ENCODE measurements around the gene GPR137B. TPM values are rescaled to one million over a fixed set of nuclear protein-coding genes. Genes with fewer than 3 reads are reported as not detected.
"Not testable (repeated sequence)": the region's sequence is repeated elsewhere in the genome, so short reads cannot be mapped to it uniquely, and the experiment has no call there.

GPR137B gene
- total RNA-seq, 2 donors from 2014 or later: 4.5 to 7.7 TPM

DNA sequence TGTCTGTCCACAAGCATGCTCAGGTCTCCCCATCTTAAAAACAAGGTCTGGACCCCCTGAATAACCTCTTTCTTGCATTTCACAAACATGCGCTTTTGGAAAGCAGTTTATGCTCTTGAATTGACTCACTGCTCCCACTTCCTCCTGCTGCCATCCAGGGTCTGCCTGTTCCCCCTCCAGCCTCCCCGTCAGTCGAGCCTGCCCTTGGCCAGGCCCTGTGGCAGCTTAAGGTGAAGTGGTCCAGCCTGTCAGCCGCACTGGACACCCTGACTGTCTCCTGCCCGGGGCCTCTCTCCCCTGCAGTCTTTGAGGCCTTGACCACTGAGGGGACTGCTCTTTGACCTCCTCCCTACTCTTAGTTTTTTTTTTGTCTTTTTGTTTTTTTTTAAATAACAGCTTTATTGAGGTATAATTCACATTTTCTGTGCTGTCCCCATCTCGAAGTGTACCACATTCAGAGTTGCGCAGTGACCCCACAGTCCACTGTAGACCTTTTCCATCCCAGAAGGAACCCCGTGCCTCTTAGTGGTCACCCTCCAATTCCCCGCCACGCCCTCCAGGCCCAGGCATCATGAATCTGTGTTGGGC, 18.3 kb downstream of the GPR137B start:
- H3K36me3 ChIP-seq: no peaks in the 10 kb centered on the region
- intact Hi-C loops (cut with DNase I): no loop called here
- H3K27me3 ChIP-seq: no peaks in the 10 kb centered on the region
- DNase-seq: no peak
- H3K4me3 ChIP-seq: no peak overlapping the region
- H3K4me1 ChIP-seq: no peaks in the 10 kb centered on the region
- no peak overlapping the region for H3K9ac ChIP-seq (ENCODE audit: low read depth in 2 of 2, low read length in 2 of 2)
- no peaks in the 10 kb centered on the region for H3K9me3 ChIP-seq
- H3K27ac ChIP-seq: no peak overlapping the region
- TF ChIP-seq, protein P1, sequence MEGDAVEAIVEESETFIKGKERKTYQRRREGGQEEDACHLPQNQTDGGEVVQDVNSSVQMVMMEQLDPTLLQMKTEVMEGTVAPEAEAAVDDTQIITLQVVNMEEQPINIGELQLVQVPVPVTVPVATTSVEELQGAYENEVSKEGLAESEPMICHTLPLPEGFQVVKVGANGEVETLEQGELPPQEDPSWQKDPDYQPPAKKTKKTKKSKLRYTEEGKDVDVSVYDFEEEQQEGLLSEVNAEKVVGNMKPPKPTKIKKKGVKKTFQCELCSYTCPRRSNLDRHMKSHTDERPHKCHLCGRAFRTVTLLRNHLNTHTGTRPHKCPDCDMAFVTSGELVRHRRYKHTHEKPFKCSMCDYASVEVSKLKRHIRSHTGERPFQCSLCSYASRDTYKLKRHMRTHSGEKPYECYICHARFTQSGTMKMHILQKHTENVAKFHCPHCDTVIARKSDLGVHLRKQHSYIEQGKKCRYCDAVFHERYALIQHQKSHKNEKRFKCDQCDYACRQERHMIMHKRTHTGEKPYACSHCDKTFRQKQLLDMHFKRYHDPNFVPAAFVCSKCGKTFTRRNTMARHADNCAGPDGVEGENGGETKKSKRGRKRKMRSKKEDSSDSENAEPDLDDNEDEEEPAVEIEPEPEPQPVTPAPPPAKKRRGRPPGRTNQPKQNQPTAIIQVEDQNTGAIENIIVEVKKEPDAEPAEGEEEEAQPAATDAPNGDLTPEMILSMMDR (IDR thresholded peaks at IDR 0.05): no peak

DNA sequence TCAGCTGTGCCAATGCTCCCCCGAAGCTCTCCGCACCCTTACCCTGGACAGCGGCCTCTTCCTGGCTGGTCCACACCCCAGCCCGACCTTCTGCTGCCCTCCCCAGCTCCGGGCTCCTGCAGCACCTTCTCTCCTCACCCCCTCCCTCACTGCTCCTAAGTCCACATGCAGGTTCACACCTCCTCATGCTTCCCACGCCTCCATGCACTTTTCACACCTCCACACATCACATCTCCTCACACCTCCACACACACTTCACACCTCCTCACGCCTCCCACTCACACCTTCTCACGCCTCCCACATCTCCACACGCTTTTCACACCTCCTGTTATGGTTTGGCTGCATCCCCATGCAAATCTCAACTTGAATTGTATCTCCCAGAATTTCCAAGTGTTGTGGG, 18.9 kb downstream of the GPR137B start:
- Histone ChIP-seq H3K4me1 (no peaks in the 10 kb centered on the region), H3K36me3 (no peaks in the 10 kb centered on the region), H3K4me3 (no peak overlapping the region), H3K27ac (no peak overlapping the region), H3K9ac (ENCODE audit: low read depth in 2 of 2, low read length in 2 of 2) (no peak overlapping the region), H3K9me3 (no peaks in the 10 kb centered on the region), H3K27me3 (no peaks in the 10 kb centered on the region)
- intact Hi-C loops (cut with DNase I): no loop called here
- no peak for DNase-seq
- TF ChIP-seq, protein P1 (IDR thresholded peaks at IDR 0.05): no peak

GRCh38 chr1:236161755-236162154, 19.4 kb downstream of the GPR137B start:
- H3K36me3 ChIP-seq; H3K4me1 ChIP-seq; DNase-seq; intact Hi-C loops (cut with DNase I); H3K27ac ChIP-seq; H3K4me3 ChIP-seq; H3K9ac ChIP-seq (ENCODE audit: low read depth in 2 of 2, low read length in 2 of 2); H3K27me3 ChIP-seq; H3K9me3 ChIP-seq: not testable (repeated sequence)

DNA sequence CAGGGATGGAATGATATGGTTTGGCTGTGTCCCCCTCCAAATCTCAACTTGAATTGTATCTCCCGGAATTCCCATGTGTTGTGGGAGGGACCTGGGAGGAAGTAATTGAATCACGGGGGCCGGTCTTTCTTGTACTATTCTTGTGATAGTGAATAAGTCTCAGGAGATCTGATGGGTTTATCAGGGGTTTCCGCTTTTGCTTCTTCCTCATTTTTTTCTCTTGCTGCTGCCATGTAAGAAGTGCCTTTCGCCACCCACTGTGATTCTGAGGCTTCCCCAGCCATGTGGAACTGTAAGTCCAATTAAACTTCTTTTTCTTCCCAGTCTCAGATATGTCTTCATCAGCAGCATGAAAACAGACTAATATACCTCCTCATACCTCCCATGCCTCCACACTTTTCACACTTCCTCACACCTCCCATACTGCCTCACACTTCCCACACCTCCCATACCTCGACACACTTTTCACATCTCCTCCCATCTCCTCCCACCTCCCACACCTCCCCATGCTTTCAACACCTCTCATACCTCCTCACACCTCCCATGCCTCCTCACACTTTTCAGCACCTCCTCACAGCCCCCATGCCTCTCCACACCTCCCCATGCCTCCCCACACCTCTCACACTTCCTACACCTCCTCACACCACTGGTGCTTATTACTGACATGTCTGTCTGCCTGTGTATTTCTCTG, 21.3 kb downstream of the GPR137B start:
- Histone ChIP-seq H3K9ac (ENCODE audit: low read depth in 2 of 2, low read length in 2 of 2) (no peak overlapping the region), H3K36me3 (no peaks in the 10 kb centered on the region), H3K4me3 (no peak overlapping the region), H3K27ac (no peak overlapping the region), H3K4me1 (no peaks in the 10 kb centered on the region), H3K27me3 (no peaks in the 10 kb centered on the region), H3K9me3 (no peaks in the 10 kb centered on the region)
- DNase-seq: peak; percentile 11
- TF ChIP-seq, protein P1 (IDR thresholded peaks at IDR 0.05): no peak
- intact Hi-C loops (cut with DNase I): no loop called here

DNA sequence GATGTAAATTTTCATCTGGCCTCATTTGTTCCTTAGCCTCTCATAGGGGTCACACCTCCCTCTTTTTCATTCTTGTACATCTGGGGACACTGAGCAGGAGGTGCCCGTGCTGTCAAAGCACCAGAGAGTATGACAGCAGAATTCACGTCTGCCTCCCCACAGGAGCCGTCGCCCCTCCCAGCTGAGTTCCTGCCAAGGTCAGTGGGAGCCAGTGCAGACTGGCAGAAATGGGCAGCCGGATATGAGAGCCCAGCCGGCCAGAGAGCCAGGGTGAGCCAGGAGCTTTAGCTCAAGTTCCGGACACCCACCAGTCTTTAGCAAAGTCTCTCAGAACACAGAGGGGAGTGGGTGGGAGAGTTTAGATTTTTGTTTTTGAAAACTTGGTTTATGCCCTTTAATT, 21.9 kb downstream of the GPR137B start:
- Histone ChIP-seq H3K36me3 (no peaks in the 10 kb centered on the region), H3K4me1 (no peaks in the 10 kb centered on the region), H3K27ac (no peak overlapping the region), H3K9ac (ENCODE audit: low read depth in 2 of 2, low read length in 2 of 2) (no peak overlapping the region), H3K9me3 (no peaks in the 10 kb centered on the region), H3K4me3 (no peak overlapping the region), H3K27me3 (no peaks in the 10 kb centered on the region)
- TF ChIP-seq, protein P1 (IDR thresholded peaks at IDR 0.05): no peak
- intact Hi-C loops (cut with DNase I): no loop called here
- DNase-seq: peak; percentile 13

All from colonic mucosa (tissue), 4 donors.